ENCODE measurements around the gene SAAL1.
"Not testable (repeated sequence)": the region's sequence is repeated elsewhere in the genome, so short reads cannot be mapped to it uniquely, and the experiment has no call there.

Gene SAAL1, protein sequence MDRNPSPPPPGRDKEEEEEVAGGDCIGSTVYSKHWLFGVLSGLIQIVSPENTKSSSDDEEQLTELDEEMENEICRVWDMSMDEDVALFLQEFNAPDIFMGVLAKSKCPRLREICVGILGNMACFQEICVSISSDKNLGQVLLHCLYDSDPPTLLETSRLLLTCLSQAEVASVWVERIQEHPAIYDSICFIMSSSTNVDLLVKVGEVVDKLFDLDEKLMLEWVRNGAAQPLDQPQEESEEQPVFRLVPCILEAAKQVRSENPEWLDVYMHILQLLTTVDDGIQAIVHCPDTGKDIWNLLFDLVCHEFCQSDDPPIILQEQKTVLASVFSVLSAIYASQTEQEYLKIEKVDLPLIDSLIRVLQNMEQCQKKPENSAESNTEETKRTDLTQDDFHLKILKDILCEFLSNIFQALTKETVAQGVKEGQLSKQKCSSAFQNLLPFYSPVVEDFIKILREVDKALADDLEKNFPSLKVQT

DNA sequence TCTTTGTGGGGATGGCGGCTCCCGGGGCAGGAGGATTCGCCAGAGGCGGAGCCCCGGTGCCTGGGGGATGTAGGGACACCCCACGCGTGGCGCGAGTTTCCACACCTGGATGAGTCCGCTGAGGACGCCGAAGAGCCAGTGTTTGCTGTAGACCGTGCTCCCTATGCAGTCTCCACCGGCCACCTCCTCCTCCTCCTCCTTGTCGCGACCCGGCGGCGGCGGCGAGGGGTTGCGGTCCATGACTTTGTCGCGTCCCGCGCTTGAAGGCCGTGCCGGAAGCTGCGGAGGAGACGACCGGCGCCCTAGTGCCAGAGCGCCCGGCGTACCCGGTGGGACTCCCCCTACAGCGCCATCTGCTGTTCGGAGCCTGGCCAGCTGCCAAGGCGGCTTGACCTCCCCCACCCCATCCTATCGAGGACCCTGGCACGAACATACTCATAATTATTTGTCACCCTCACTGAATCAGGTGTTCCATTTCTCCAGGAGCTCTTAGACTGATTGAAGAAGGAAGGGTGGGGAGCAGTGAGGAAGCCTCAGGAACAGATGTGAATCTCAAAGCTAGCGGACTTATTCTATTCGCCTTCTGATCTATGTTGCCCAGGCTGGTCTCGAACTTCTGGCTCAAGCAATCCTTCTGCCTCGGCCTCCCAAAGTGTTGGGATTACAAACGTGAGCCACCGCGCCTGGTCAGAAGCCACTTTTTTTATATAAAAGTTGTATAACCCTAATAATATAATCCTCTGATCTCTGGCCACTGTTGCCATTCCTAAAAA lies at the start of gene SAAL1:
Gene SAAL1, minus strand, starts transcription at position 281 of the 773 bp plus-strand sequence. Its CDS starts 41 bp downstream, at position 240.
- peak within 1 kb of the TSS; percentile 93 for H3K27ac Mint-ChIP-seq
- peaks cover 48% of the 10 kb centered on the region for H3K4me1 Mint-ChIP-seq (ENCODE audit: low read depth)

DNA sequence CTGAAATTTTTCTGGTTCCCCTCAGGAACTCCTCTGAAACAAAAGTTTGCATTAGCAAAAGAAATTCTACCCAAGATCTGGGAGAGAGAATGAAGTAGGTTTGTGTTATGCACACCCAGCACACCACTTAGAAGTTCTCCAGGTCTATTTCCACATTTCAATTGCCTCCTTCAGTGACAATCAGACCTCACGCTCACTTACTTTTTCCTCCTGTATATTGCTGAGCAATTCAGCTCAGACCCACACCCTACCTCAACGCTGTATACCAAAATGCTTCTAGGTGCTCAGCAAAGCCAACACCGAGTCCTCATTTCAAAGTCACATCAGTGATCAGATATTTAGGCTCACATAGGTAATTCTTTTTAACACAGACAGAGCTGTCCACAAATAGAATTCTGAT lies 45.7 kb upstream of the SAAL1 start:
- no peaks in the 10 kb centered on the region for H3K36me3 Mint-ChIP-seq (ENCODE audit: low read depth)
- no peak overlapping the region for H3K4me3 Mint-ChIP-seq
- no peak for DNase-seq
- H3K4me1 Mint-ChIP-seq (ENCODE audit: low read depth), result no peaks in the 10 kb centered on the region
- H3K9me3 Mint-ChIP-seq, result peaks cover 2% of the 10 kb centered on the region
- no peak overlapping the region for H3K27ac Mint-ChIP-seq
- peaks cover 24% of the 10 kb centered on the region for H3K27me3 Mint-ChIP-seq

More for the DNA sequence above, at the start of gene SAAL1:
- Mint-ChIP-seq H3K36me3 (ENCODE audit: low read depth) (peaks cover 48% of the 10 kb centered on the region), H3K9me3 (no peaks in the 10 kb centered on the region), H3K27me3 (peaks cover 12% of the 10 kb centered on the region), H3K4me3 (peak within 1 kb of the TSS; percentile 94)
- peak; percentile 94 for DNase-seq

DNA sequence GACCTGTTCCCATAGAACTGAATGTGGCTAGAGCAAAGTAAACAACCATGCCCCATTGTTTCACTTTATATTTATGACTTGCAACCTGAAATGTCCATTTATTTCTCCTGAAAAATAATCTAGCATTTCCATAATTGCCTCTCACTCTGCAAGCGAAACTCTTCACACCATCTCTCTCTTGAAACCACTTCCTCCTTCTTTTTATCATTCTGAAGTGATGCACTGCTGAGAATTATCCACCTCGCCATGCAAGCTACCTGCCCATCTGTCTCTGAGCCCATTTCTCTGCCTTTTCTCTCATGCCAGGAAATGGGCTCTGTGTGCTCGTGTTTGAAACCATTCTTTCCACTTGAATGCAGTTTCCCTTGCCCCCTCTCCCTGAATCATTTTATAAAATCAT lies 40.0 kb upstream of the SAAL1 start:
- Mint-ChIP-seq H3K9me3 (no peaks in the 10 kb centered on the region), H3K27ac (no peak overlapping the region), H3K27me3 (peaks cover 35% of the 10 kb centered on the region), H3K36me3 (ENCODE audit: low read depth) (no peaks in the 10 kb centered on the region), H3K4me1 (ENCODE audit: low read depth) (peaks cover 8% of the 10 kb centered on the region), H3K4me3 (no peak overlapping the region)
- DNase-seq, result no peak

DNA sequence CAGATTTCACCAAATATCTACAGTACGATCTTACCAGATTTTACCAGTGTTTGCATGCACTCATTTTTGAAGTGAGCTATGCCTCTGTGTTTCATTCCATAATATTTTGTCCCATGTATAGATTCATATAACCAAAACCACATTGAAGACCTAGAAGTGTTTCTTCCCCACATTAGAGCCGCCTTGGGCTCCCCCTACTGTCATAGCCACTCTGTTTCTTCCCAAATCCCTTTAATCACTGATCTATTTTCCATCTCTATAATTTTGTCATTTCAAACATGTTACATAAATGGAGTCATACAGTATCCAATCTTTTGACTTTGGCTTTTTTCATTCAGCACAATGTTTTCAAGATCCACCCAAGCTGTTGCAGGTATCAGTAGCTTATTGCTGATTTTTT lies 39.1 kb upstream of the SAAL1 start:
- no peak for DNase-seq
- Mint-ChIP-seq H3K4me1 (ENCODE audit: low read depth) (peaks cover 8% of the 10 kb centered on the region), H3K27ac (no peak overlapping the region), H3K36me3 (ENCODE audit: low read depth) (no peaks in the 10 kb centered on the region), H3K9me3 (no peaks in the 10 kb centered on the region), H3K27me3 (peaks cover 40% of the 10 kb centered on the region), H3K4me3 (no peak overlapping the region)

DNA sequence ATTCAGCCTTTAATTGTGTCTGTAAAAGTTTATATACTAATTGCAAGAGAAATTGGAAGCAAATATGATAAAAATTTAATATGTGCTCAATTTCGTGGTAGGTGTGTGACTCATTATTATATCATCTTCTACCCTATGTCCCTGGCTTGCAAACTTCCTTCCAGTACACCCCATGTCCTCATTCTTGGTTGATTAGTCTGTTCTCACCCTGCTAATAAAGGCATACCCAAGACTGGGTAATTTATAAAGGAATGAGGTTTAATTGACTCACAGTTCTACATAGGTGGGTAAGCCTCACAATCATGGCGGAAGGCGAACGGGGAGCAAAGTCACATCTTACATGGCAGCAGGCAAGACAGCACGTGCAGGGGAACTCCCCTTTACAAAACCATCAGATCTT lies 38.4 kb upstream of the SAAL1 start:
- no peak for DNase-seq
- peaks cover 8% of the 10 kb centered on the region for H3K4me1 Mint-ChIP-seq (ENCODE audit: low read depth)
- no peak overlapping the region for H3K27ac Mint-ChIP-seq
- H3K4me3 Mint-ChIP-seq, result no peak overlapping the region
- no peaks in the 10 kb centered on the region for H3K36me3 Mint-ChIP-seq (ENCODE audit: low read depth)
- H3K27me3 Mint-ChIP-seq, result peaks cover 38% of the 10 kb centered on the region
- H3K9me3 Mint-ChIP-seq, result no peaks in the 10 kb centered on the region

DNA sequence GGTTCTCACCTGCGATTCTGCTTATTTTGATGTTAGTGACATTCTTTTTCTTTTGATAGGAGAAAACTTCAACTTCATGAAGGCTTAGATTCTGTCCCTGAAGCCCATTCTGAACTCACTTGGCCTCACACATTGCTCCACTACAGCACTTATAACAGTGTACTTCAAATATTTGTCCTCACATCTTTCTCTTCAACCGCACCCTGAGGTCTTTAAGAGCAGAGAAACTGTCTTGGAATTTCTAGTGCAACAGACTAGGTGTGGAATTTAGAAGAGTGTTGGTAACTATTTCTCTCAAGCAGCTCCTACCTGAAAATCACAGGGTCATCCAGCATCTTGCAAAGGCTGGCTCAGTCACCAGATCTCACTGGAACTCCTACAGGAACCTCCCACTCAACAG lies 34.3 kb upstream of the SAAL1 start:
- Mint-ChIP-seq H3K4me3 (no peak overlapping the region), H3K36me3 (ENCODE audit: low read depth) (no peaks in the 10 kb centered on the region), H3K9me3 (no peaks in the 10 kb centered on the region), H3K27ac (no peak overlapping the region), H3K4me1 (ENCODE audit: low read depth) (no peaks in the 10 kb centered on the region), H3K27me3 (peaks cover 38% of the 10 kb centered on the region)
- DNase-seq, result no peak

DNA sequence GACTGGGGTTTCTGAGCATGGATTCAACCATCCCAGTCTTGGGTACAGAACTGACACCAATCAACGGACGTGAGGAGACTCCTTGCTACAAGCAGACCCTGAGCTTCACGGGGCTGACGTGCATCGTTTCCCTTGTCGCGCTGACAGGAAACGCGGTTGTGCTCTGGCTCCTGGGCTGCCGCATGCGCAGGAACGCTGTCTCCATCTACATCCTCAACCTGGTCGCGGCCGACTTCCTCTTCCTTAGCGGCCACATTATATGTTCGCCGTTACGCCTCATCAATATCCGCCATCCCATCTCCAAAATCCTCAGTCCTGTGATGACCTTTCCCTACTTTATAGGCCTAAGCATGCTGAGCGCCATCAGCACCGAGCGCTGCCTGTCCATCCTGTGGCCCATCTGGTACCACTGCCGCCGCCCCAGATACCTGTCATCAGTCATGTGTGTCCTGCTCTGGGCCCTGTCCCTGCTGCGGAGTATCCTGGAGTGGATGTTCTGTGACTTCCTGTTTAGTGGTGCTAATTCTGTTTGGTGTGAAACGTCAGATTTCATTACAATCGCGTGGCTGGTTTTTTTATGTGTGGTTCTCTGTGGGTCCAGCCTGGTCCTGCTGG lies 31.4 kb upstream of the SAAL1 start:
- Mint-ChIP-seq H3K27me3 (peaks cover 40% of the 10 kb centered on the region), H3K4me1 (ENCODE audit: low read depth) (no peaks in the 10 kb centered on the region), H3K4me3 (no peak overlapping the region), H3K9me3 (no peaks in the 10 kb centered on the region), H3K27ac (no peak overlapping the region), H3K36me3 (ENCODE audit: low read depth) (no peaks in the 10 kb centered on the region)
- DNase-seq, result no peak

DNA sequence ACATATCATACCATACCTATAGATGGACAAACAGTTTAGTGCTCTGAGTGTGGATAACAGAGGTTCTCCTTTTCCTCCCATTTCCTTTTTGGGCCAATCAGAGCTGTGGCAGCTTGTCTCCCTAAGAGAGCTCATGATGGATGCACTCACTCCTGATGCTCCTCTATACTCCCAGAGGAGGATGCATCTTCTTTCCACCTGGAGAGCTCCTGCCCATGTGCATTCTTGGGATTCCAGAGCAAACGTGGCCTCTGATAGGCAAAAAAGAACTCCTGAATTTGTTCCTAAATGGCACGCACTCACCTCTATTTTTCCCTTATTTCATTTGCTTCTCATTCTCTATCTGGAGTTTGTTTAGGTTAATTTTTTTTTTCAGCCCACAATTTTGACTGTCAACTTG lies 29.4 kb upstream of the SAAL1 start:
- Mint-ChIP-seq H3K27ac (no peak overlapping the region), H3K36me3 (ENCODE audit: low read depth) (no peaks in the 10 kb centered on the region), H3K9me3 (no peaks in the 10 kb centered on the region), H3K27me3 (peaks cover 42% of the 10 kb centered on the region), H3K4me1 (ENCODE audit: low read depth) (no peaks in the 10 kb centered on the region), H3K4me3 (no peak overlapping the region)
- no peak for DNase-seq

DNA sequence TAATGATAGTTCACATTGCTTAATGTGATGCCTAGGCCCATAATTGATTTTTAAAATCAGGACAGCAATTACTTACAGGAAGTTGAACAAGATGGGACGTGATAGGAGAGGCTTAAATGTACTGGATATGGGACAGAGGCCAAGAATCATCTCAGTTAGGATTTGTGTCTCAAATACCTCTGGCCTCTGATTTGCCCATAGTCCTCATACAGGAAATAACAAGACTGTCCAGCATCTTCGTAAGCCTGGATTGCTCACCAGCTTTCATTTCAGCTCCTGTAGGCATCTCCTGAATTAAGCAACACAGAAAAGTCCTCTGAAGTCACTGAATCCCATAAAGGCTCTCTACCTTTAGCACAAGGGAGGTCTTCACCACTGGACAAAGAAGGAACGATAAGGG lies 26.5 kb upstream of the SAAL1 start, which contains the start of gene MRGPRX3:
Gene MRGPRX3, plus strand, starts transcription at position 231 of the 400 bp plus-strand sequence. CDS start 4,632 bp downstream, outside the sequence.
- peaks cover 60% of the 10 kb centered on the region for H3K27me3 Mint-ChIP-seq
- H3K27ac Mint-ChIP-seq, result no peak within 1 kb of the TSS
- H3K4me1 Mint-ChIP-seq (ENCODE audit: low read depth), result no peaks in the 10 kb centered on the region
- DNase-seq, result no peak
- H3K9me3 Mint-ChIP-seq, result no peaks in the 10 kb centered on the region
- H3K4me3 Mint-ChIP-seq, result no peak within 1 kb of the TSS
- H3K36me3 Mint-ChIP-seq (ENCODE audit: low read depth), result no peaks in the 10 kb centered on the region

DNA sequence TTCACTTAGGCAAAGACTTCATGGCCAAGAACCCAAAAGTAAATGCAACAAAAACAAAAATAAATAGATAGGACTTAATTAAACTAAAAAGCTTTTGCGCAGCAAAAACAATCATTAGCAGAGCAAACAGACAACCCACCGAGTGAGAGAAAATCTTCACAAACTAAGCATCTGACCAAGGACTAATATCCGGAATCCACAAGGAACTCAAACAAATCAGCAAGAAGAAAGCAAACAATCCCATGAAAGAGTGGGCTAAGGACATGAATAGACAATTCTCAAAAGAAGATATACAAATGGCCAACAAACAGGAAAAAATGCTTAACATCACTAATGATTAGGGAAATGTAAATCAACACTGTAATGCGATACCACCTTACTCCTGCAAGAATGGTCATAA lies 25.2 kb upstream of the SAAL1 start:
- not testable (repeated sequence) for H3K4me1 Mint-ChIP-seq (ENCODE audit: low read depth); H3K27ac Mint-ChIP-seq; DNase-seq; H3K36me3 Mint-ChIP-seq (ENCODE audit: low read depth); H3K4me3 Mint-ChIP-seq; H3K9me3 Mint-ChIP-seq
- H3K27me3 Mint-ChIP-seq, result peaks cover 63% of the 10 kb centered on the region

DNA sequence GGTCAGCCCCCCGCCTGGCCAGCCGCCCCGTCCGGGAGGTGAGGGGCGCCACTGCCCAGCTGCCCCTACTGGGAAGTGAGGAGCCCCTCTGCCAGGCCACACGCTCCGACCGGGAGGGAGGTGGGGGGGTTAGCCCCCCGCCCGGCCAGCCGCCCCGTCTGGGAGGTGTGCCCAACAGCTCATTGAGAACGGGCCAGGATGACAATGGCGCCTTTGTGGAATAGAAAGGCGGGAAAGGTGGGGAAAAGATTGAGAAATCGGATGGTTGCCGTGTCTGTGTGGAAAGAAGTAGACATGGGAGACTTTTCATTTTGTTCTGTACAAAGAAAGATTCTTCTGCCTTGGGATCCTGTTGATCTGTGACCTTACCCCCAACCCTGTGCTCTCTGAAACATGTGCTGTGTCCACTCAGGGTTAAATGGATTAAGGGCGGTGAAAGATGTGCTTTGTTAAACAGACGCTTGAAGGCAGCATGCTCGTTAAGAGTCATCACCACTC lies 15.5 kb upstream of the SAAL1 start:
- peaks cover 17% of the 10 kb centered on the region for H3K27me3 Mint-ChIP-seq
- not testable (repeated sequence) for H3K4me3 Mint-ChIP-seq; DNase-seq; H3K9me3 Mint-ChIP-seq; H3K36me3 Mint-ChIP-seq (ENCODE audit: low read depth); H3K4me1 Mint-ChIP-seq (ENCODE audit: low read depth); H3K27ac Mint-ChIP-seq

DNA sequence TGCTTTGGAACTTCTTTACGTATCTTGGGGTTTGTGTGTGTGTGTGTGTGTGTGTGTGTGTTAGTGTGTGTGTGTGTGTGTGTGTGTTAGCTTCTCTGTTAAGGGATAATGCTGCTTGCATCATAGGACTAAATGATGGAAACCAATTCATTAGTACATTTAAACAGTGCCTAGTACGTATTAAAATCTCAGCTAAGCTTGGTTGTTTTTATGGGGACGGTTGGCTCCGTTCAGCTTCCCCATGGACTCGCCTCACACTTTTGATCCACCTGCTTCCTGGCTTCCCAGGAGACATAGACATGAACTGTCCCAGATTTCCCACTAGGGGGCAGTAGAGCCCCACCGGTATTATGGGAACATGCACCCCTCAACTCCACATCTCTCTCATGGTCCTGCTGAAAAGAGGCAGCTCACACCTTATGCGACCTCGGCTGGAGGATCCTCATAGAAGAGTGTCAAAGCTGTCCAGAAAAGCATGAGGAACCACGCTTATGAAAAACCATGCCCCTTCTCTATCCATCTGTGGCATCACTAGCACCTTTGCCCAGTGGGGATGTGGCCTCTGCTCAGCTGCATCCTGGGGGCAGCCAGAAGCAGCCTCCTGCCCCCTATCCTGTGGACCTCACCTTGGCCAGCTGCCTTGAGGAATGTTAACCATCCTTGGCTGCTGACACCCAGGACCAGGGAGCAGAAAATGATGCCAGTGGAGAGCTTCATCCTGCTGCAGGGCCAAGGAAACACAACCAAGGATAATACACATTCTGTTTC lies 9.7 kb upstream of the SAAL1 start:
- no peaks in the 10 kb centered on the region for H3K9me3 Mint-ChIP-seq
- peak; percentile 67 for DNase-seq
- no peaks in the 10 kb centered on the region for H3K36me3 Mint-ChIP-seq (ENCODE audit: low read depth)
- H3K4me3 Mint-ChIP-seq, result no peak overlapping the region
- peaks cover 5% of the 10 kb centered on the region for H3K4me1 Mint-ChIP-seq (ENCODE audit: low read depth)
- no peak overlapping the region for H3K27ac Mint-ChIP-seq
- H3K27me3 Mint-ChIP-seq, result peaks cover 21% of the 10 kb centered on the region

DNA sequence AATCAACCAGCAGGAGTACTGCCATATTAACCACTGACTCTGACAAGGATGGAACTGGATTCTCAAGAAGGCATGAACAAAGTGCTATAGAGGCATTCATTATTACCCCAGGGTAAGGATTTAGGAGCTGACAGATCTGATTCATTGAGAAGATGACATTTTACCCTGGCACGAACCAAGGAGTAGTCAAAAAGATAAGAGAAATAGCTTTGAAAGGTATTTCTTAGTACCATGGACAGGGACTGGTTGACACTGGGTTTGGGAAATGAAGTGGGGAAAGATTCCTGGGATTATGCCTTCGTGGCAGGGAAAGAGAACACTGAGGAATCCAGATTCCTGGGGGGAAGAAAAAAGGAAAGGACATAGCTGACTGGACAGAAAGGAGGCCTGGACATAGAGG lies 5.1 kb upstream of the SAAL1 start:
- no peaks in the 10 kb centered on the region for H3K36me3 Mint-ChIP-seq (ENCODE audit: low read depth)
- no peak overlapping the region for H3K4me3 Mint-ChIP-seq
- DNase-seq, result no peak
- H3K27ac Mint-ChIP-seq, result no peak overlapping the region
- H3K27me3 Mint-ChIP-seq, result peaks cover 30% of the 10 kb centered on the region
- no peaks in the 10 kb centered on the region for H3K9me3 Mint-ChIP-seq
- H3K4me1 Mint-ChIP-seq (ENCODE audit: low read depth), result peaks cover 13% of the 10 kb centered on the region

DNA sequence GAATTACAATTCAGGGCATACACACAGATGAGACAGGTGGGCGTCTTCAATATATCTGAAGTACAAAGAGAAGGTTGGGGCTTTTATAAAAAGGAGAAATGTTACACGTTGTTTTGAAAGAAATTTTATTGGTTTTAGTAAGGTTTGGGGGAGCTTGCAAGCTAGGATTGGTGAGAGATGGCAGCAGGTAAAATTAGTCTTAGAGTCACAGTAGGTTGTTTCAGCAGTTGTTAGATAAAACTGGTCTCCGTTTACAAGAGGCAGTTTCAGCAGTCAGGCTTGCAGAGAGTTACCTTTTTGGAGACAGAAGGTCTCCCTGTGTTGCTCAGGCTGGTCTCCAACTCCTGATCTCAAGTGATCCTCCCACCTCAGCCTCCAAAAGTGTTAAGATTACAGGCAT lies 2.4 kb upstream of the SAAL1 start:
- Mint-ChIP-seq H3K4me3 (no peak overlapping the region), H3K4me1 (ENCODE audit: low read depth) (peaks cover 26% of the 10 kb centered on the region), H3K9me3 (no peaks in the 10 kb centered on the region), H3K27me3 (peaks cover 14% of the 10 kb centered on the region), H3K27ac (no peak overlapping the region), H3K36me3 (ENCODE audit: low read depth) (peaks cover 26% of the 10 kb centered on the region)
- no peak for DNase-seq

Measured in activated T-cell treated with anti-CD3 and anti-CD28 coated beads, Interleukin-2, amount 50 U/mL, for 24 hours (primary cell).